Osteocyte (in vitro differentiated cells): ENCODE data around the gene ANKRD10. TPM values are rescaled to one million over a fixed set of nuclear protein-coding genes. Genes with fewer than 3 reads are reported as not detected.

ENCODE experiments used
- DNase-seq: peaks from one replicate; pipeline ENCODE4 v3.0.0; 2021; ENCODE audit warnings: mixed read lengths; ENCODE audit not compliant: unreplicated experiment; ENCODE audit errors: extremely low spot score
- H3K27ac Mint-ChIP-seq: one replicate; pipeline ENCODE4 v1.8.0; 2021; ENCODE audit warnings: mild to moderate bottlenecking, mixed read lengths; ENCODE audit not compliant: unreplicated experiment
- H3K27me3 Mint-ChIP-seq: one replicate; pipeline ENCODE4 v1.8.0; 2021; ENCODE audit warnings: mixed read lengths; ENCODE audit not compliant: unreplicated experiment
- H3K36me3 Mint-ChIP-seq: one replicate; pipeline ENCODE4 v1.8.0; 2021; ENCODE audit warnings: mixed read lengths; ENCODE audit not compliant: unreplicated experiment
- H3K4me1 Mint-ChIP-seq: one replicate; pipeline ENCODE4 v1.8.0; 2021; ENCODE audit warnings: mixed read lengths; ENCODE audit not compliant: unreplicated experiment
- H3K4me3 Mint-ChIP-seq: one replicate; pipeline ENCODE4 v1.8.0; 2021; ENCODE audit warnings: mild to moderate bottlenecking, moderate library complexity, mixed read lengths; ENCODE audit not compliant: unreplicated experiment
- H3K9me3 Mint-ChIP-seq: one replicate; pipeline ENCODE4 v1.8.0; 2021; ENCODE audit warnings: mixed read lengths; ENCODE audit not compliant: unreplicated experiment
- total RNA-seq: library from RNA; stranded (reverse); gene quantifications from 2 replicates; pipeline ENCODE4 v1.2.1, GENCODE V29; 2021
- TF ChIP-seq, protein P1 (sequence below): fragments of 200-600 bp; sonication (generic); IDR thresholded peaks from 2 replicates; pipeline ENCODE4 v1.5.0; 2021; ENCODE audit warnings: antibody characterized with exemption, mild to moderate bottlenecking, moderate library complexity

The ANKRD10 gene
- total RNA-seq, 1 donor from 2014 or later = 257 TPM

DNA sequence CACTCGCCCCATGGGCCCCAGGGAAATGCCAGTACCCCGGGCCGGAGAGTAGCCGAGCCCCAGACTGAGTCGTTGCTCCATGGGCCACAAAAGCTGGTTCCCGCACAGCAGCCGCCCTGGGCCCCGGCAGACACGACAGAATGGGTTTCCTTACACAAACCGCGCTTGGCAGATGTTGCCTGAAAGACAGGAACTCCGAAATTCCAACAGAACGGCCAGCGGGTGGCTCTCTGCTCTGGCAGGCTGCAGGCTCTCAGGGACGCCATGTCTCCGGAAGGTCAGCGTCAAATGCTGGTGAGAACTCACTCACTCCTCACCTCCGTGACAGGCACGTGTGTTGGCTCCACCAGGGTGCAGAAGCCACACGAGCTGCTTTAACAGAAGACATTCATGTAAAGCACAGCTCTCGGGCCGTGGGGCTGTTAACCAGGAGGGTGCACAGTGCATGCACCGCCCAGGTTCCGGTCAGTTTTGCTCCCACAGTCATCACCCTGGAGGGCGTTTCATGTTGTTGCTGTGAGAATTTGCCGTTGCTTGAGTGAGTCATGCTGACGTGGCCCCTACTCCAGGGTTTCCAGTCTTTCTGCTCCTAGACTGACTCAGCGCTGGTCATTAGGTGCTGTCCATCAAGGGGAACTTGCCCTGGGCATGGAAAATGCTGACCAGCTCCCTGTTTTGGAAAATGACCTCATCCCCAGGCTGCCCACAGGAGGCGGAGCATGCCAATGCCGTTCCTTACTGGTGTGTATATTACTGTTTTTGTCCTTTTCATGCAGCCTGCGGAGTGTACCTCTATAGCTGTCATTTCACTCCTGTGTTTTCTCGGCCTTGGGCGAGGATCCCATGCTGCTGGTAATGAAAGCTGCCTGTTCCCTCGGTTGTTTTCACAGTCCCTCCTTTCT, 44.8 kb downstream of the ANKRD10 start:
- H3K27me3 Mint-ChIP-seq = no peaks in the 10 kb centered on the region
- peak overlapping the region; percentile 77 for H3K4me3 Mint-ChIP-seq
- H3K27ac Mint-ChIP-seq = peak overlapping the region; percentile 97
- peaks cover 5% of the 10 kb centered on the region for H3K36me3 Mint-ChIP-seq
- peaks cover under 1% of the 10 kb centered on the region for H3K9me3 Mint-ChIP-seq
- TF ChIP-seq, protein P1, sequence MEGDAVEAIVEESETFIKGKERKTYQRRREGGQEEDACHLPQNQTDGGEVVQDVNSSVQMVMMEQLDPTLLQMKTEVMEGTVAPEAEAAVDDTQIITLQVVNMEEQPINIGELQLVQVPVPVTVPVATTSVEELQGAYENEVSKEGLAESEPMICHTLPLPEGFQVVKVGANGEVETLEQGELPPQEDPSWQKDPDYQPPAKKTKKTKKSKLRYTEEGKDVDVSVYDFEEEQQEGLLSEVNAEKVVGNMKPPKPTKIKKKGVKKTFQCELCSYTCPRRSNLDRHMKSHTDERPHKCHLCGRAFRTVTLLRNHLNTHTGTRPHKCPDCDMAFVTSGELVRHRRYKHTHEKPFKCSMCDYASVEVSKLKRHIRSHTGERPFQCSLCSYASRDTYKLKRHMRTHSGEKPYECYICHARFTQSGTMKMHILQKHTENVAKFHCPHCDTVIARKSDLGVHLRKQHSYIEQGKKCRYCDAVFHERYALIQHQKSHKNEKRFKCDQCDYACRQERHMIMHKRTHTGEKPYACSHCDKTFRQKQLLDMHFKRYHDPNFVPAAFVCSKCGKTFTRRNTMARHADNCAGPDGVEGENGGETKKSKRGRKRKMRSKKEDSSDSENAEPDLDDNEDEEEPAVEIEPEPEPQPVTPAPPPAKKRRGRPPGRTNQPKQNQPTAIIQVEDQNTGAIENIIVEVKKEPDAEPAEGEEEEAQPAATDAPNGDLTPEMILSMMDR = peak; percentile 33
- H3K4me1 Mint-ChIP-seq = peaks cover 54% of the 10 kb centered on the region
- DNase-seq = peak; percentile 99

DNA sequence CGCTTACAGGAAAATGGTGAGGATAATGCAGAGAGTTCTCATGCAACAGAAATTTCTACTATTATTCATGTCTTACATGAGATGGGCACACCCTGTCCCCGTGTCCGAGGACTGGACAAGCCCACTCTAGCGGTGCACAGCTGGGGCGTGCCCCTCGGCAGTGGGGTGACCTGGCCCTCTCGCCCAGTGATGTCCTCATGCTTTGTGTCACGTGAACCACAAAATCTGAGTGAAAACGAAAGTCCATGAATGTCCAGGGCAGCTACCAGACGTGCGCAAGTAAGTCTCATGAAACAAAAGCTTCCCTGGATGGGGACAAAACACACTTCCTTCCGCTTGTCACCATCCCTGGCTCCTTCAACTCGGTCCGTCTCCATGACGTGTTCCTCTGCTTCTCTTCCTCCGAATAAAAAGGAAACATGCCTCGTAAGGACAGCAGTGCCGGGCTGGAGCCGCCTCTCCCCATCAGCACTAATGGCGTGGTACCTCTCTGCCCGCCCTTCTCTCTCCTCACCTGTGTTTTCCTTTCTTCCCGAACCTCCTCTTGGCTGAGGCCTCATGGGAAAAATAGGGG, 45.6 kb downstream of the ANKRD10 start:
- Mint-ChIP-seq H3K4me1 (peaks cover 49% of the 10 kb centered on the region), H3K27ac (peak overlapping the region; percentile 97), H3K27me3 (no peaks in the 10 kb centered on the region), H3K9me3 (peaks cover 5% of the 10 kb centered on the region), H3K4me3 (peak overlapping the region; percentile 77), H3K36me3 (peaks cover 5% of the 10 kb centered on the region)
- no peak for DNase-seq
- TF ChIP-seq, protein P1 = no peak

DNA sequence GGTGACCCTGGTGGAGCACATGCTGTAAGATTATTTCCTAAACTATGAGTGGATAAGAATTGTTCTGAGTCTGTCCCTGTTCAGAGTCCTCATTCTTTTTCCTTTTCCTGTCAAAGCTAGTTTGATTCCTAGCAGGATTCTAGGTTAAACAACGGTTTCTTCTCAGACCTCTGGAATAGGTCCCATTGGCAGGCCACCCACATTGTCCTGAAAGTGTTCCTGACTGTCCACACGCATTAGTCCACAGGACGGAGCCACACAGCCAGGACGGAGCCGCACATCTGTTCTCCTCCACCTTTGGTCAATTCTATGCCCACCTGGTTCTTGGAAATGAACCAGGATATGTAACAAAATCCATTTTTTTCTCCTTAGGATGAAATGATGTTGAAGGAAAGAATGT, 46.1 kb downstream of the ANKRD10 start:
- H3K9me3 Mint-ChIP-seq = peaks cover 5% of the 10 kb centered on the region
- TF ChIP-seq, protein P1 = no peak
- H3K4me1 Mint-ChIP-seq = peaks cover 50% of the 10 kb centered on the region
- H3K36me3 Mint-ChIP-seq = peaks cover 5% of the 10 kb centered on the region
- no peak for DNase-seq
- H3K27ac Mint-ChIP-seq = peak overlapping the region; percentile 97
- no peaks in the 10 kb centered on the region for H3K27me3 Mint-ChIP-seq
- H3K4me3 Mint-ChIP-seq = no peak overlapping the region

DNA sequence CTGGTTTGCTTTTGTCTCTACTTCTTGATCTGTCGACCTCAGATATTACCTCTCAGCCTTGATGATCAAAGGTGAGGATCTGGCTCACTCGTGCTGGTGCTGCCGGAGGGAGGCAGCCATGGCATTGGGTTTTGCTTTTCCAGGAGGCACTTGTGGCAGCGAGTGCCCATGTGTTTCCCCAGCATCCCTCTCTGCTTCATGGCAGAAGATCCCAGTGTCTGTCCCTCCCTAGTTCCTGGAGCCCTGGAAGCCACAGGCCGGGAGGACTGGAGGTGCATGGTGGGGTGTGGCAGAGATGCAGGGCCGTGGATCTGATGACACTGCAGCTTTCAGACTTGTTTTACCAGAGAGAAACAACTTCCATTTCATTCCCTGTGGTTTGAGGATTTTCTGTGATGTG, 47.5 kb downstream of the ANKRD10 start:
- TF ChIP-seq, protein P1 = no peak
- peaks cover 47% of the 10 kb centered on the region for H3K4me1 Mint-ChIP-seq
- peaks cover 5% of the 10 kb centered on the region for H3K9me3 Mint-ChIP-seq
- DNase-seq = no peak
- no peak overlapping the region for H3K4me3 Mint-ChIP-seq
- no peaks in the 10 kb centered on the region for H3K27me3 Mint-ChIP-seq
- H3K36me3 Mint-ChIP-seq = peaks cover 5% of the 10 kb centered on the region
- peak overlapping the region; percentile 56 for H3K27ac Mint-ChIP-seq

DNA sequence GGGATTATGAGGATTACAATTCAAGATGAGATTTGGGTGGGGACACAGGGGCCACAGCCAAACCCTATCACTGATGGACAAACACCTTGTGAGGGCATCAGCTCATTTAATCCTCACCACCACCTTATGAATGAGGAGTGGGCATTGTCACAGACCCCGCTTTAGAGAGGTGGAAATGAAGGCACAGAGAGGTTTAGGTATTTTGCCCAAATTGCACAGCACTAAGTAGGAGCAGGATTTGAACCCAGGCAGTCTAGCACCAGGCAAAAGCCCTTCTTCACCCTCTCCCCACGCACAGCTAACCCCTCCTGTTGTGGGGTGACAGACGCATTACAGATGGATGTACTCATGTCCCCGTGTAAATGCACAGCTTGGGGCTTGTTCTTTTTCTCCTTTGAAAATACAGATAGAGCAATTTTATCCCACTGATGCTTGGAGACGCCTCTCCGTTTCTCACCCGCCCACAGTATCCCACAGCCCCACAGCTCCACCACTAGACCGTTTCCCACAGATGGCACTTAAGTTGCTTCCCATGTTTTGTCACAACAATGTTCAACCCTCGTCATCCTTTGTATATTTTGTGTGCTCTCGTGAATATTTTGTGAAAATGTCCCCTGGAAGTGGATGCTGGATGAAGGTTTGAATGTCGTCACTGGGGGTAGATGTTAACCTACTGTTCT, 48.2 kb downstream of the ANKRD10 start:
- Mint-ChIP-seq H3K9me3 (peaks cover 5% of the 10 kb centered on the region), H3K36me3 (peaks cover 5% of the 10 kb centered on the region), H3K4me3 (no peak overlapping the region), H3K4me1 (peaks cover 40% of the 10 kb centered on the region), H3K27ac (no peak overlapping the region), H3K27me3 (no peaks in the 10 kb centered on the region)
- no peak for DNase-seq
- TF ChIP-seq, protein P1 = no peak
